HG03342 (cell line): ENCODE data around the gene CYB561D1.
A peak's percentile ranks its signal among the peaks of the same experiment; 100 is the strongest.

Experiments
- ATAC-seq: cut with Tn5 transposase; IDR thresholded peaks from one replicate; pipeline ENCODE4 v1.9.1; 2021; ENCODE audit warnings: mild to moderate bottlenecking, moderate library complexity; ENCODE audit not compliant: unreplicated experiment

Gene CYB561D1

DNA sequence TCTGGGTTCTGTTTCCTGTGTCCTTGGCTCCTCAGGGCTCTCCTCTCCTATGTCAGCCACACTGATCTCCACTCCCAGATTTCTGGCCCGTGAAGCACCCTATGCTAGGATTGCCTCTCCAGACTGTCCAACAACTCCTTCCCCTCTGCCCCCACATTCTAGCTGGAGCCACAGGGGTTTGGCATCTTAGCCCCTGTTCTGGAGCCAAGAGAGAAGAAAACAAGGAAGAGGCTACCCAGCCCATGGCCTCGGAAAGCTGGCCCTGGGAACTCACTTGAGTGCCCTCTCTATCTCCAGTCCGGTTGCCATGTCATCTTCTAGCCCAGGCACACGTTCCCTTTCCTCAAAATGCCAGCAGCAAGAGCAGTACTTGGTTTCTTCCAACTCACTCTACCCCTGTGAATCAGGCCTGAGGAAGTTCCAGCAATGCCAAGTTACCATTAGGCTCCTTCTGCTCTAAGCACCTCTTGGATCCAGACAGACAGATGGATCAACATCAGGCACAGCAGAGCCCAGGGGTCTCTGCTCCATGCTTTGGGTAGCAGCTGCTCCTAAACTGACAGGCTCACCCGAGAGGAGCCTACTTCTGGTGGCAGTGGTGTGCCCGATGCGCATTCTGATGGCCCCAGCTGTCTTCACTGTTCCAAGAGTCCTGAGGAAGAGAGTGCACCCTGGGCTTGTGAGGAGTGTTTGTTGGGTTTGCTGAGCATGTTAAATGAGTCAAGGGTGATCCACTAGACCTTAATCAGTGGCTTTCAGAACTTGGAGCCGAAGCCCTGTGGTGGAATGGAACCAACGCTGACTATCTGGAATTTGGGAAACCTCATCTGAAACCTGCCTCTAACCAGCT, 34.2 kb downstream of the CYB561D1 start:
- no peak for ATAC-seq

DNA sequence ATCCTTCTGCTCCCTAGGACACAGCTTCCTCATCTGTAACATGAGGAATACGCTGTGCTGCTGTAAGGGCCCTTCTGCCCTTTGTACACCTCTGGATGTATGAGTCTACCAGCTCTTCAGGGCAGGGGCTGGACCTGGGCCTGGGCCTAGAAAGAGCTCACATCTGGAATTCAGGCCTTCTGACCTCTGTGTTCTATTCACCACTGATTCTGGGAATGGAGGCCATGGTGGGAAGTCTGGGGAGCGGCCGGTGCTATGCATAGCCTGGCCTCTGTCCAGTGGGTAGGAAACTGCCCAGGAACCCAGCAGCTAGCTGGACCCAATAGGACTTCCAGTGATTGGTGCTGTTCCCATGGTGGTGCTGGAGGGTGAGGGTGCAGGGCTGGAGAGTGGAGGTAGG, 34.8 kb downstream of the CYB561D1 start:
- no peak for ATAC-seq

DNA sequence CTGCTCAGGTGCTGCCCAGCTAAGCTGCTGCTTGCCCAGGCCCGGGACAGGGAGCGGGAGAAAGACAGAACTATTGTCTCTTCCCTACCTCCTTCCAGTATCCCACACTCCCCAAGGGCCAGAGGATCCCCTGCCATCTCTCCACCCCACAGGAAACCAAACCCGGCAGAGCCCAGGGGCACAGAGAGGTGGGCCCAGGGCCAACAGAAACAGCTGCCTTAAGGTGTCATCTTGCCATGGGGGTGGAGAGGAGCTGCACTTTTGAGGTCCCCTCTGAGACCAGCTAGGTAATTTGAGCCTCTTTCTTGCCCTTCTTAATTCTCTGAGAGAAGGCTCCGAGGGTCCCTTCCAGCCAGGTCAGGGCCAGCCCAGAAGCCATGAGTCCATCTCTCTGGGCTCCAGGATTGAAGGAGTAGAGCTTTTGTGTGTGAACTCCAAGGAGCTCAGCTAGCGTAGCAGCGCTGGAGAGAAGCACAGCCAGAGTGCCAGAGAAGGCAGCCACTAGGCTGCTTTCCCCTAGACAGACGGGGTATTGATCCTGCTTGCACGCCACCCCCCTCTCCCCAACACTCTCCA, 36.1 kb downstream of the CYB561D1 start:
- ATAC-seq: no peak

DNA sequence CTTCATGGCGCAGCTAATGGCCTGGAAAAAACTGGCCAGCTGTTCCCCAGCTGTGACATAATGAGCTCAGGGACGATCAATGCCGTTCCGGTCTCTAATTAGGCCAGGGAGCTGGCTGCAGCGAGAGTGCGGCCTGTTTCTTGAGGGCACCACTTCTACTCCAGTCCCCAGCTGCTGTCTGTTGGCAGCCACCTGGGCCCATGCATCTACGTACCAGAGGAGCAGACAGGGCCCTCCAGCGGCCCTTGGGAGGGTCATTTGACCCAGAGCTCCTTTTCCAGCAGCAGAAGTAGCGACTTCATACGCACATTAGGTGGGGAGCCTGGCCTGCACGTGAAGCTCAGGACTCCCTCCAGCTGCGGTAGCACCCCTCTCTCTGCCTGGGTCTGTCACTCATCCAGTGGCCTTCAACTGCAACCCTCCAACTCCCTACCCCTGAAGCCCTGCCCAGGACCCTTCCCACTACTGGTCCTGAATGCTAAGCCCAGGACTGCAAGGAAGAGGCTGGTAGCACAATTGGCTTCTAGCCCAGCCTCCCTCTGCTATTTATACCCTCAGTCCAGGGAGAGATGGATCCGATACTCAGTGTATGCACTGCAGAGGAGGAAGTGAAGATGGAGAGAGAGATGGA, 36.7 kb downstream of the CYB561D1 start:
- no peak for ATAC-seq

DNA sequence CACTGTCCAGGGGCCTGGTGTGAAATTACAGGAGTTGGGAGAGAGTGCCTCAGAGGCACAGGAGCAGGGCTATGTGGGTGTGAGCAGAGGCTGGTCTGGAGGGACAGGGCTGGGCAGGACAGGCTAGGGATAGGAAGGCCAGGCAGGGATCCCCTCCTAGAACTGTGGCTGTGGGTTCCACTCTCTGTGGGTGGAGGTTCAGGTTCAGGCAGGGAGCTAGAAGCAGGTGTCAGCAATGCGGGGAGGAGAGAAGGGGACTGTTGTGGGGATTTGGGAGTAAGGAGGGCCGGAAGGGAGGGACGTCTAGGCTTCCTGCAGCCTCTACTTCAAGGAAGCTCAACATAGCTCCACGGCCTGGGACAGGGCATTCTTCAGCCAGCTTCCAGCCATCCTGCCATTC, 37.5 kb downstream of the CYB561D1 start:
- no peak for ATAC-seq

DNA sequence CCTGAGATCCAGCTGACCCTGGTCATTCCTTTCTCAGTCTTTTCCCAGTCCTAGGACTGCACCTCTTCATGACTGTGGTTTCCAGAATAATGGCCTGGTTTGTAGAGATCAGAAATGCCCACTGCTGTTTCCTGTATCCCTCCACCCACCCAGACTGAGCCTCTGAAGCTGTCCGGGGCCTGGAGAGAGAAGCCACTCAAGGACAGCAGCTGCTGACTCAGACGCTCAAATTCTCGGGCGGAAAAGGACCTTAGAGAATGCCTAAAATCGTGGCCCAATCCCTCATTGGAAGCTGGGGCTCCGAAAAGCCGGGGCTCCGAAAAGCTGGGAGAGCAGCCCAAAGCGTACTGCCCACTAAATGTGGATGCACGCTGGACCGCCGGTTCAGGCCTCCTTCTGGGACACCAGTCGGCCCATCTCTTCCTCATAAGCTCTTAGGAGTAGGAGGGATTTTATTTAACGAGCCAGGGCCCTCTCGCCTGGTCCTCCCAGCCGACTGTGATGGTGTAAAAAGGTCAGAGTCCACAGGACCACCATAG, 38.0 kb downstream of the CYB561D1 start:
- no peak for ATAC-seq

DNA sequence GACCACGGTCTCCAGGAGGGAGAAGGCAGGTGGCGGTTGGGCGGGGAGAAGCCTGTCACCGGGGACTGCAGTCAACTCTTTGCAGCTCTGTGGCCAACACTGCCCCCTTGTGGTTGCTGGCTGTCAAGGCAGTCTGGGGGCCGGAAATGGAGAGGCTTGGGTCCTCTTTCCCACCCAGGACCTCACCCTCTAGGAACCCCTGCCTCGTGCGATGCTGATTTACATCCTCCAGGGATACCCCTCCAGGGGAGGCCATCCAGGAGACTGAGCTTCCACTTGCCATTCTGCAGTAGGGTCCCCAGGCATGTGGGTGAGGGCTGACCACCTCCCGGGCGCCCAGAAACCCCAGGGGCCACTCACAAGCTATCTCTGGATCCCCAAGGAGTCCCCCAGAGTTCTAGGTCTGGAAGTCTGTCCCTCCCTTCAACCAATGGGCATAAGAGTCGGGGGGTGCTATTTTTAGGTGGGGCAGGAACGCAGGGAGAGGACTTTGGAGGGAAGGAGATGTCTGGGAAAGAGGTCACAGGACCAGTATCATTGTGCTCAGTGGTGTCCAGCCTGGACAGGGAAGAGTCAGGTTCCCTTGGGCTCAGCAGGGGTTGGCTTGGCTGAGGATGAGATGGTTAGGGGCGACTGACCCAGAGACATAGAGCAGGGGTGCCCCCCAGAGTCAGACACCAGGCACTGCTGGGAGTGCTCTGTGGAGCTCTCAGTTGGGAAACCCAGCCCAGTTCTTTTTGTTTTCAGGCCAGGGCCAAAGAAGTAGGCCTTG, 38.7 kb downstream of the CYB561D1 start:
- ATAC-seq: peak; percentile 78

DNA sequence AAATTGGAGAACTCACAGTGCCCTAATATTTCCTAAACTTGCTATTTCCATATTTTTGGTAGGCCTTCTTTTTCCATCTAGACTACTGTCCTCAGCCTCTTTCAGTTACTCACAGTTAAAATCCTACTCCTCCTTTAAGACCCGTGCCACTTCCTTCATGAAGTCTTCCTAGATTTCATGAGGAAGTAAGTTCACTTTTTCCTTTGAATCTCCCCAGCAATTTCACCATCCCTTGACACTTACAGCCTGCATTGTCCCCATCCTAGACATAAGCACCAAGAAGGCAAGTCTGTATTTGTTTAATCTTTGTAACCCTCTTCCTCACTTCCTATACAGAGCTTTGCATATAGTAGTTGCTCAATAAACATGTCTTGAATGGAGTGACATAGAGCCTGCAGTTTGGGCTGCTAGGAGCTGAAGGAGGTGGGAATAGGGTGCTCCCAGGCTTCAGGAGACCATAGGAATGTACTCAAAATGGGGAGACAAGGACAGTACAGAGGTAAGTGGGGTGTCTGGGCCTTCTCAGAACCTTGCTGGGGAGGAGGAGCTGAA, 40.5 kb downstream of the CYB561D1 start:
- no peak for ATAC-seq

DNA sequence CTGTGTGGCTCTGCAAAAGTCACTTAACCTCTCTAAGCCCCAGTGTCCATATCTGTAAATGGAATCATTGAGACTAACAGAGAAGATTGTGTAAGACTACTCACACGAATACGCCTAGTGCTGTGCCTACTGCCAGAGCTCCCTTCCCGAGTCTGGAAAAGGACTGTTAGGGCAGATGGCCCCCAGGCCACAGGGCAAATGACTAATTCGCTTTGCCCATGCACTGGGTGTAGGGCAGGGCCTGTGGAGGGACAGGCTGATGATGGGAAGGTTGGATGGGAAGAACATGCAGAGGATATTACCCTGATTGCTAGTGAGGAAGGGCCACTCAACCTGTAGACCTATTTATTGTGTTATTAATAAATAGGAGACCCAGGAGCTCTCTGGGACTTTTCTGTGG, 41.6 kb downstream of the CYB561D1 start:
- no peak for ATAC-seq

DNA sequence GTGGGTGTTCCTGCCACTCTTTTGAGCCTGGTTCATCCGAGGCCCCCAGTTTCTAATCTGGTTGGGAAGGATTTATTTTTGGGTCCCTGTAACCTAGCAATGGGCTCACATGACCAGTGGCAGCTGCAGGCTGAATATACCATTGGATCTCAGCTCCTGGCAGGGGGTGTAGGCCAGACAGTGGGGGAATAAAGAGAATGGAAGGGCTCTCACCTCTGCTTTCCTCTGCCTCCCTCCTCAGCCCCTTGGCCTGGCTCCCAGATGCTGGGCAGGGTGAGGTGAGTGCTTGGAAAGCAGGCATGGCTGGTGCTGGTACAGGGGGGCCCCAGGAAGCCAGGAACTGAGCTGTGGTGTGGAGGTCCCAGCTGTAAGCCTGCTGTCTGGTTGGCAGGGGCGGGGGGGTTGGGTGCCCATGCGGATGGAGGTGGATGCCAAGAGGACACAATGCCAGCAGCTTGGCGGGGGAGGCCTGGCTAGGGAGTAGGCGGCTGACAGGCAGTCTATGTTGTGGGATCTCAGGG, 42.1 kb downstream of the CYB561D1 start:
- ATAC-seq: no peak

DNA sequence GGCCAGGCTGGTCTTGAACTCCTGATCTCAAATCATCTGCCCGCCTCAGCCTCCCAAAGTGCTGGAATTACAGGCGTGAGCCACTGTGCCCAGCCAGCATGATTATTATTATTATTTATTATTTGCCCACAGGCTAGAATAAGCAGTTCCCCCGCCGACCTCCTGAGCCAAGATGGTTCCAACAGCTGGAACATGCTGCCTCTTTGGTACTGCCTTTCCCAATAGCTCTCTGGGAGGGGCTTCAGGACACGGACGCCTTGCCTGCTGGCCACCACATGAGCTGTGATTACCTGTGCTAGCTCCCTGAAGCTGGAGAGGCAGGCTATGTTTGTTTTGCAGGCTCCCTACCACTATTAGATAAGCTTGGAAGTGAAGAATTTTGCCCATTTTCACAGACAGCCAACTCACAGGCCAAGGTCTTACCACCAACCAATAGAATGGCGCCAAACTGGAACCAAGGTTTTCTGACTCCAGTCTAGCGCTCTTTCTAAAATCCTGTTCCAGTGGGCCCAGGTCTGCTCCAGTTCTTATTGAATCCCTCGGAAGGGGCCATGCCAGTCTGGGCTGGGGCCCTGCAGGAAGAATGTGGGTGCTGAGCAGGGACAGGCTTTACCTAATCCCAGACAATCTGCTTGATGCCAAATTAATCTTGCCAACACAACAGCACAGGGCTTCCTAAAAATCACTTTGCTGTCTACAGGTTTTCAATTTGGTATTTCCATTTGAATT, 43.7 kb downstream of the CYB561D1 start:
- ATAC-seq: no peak

DNA sequence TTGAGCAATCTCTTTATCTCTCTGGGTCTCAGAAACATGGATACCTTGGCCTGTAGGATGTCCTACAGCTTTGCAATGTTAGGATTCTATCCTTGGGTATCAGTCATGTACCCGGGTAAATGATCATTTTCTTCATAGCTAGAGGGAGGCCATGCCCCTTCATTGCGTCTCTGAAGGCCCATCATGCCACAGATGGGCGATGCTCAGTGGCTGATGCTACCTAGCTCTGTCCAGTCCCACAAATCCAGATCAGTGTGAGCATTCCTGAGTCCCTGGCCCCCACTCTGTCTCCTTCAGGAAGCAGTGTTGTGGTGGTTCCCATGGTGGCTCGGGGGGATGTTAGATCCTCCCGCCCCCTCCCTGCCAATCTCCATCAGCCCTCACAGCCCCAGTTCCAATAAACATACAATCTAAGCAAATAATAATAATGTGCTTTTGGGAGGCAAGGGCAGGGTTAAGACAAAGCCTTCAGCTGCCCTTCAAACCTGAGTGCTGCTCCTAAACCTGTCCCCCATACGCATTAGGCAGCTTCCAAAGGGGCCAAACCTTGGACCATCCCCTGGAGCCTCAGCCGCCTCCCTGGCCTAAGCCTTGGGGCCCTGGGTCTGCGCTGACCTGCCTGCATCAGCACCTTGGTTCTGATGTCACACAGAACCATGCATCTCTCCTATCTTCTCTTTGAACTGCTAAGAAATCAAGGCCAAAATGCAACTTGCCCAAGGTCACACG, 45.1 kb downstream of the CYB561D1 start:
- ATAC-seq: no peak

DNA sequence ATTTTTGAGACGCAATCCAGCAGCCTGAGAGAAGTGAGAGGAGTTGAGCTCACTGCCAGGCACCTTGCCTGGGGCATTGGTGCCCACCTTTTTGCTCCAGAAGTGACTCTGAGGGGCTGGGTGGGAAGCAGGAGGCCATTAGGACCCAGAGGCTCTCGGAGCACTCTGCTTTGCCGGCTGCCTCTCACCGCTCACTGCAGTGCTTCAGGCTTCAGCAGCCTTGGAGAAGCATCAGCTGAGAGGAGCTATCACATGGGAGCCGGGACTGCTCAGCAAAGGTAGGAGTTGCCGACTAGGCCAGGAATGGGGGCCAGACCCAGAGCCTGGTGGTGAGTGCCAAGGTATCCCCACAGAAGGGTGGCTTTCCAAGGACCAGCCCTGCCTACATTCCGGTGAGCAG, 45.8 kb downstream of the CYB561D1 start, which contains the start of gene GPR61:
GPR61 (plus strand) TSS at position 197 of the 400 bp plus-strand sequence. CDS start 3,151 bp downstream, outside the sequence.
- ATAC-seq: no peak

DNA sequence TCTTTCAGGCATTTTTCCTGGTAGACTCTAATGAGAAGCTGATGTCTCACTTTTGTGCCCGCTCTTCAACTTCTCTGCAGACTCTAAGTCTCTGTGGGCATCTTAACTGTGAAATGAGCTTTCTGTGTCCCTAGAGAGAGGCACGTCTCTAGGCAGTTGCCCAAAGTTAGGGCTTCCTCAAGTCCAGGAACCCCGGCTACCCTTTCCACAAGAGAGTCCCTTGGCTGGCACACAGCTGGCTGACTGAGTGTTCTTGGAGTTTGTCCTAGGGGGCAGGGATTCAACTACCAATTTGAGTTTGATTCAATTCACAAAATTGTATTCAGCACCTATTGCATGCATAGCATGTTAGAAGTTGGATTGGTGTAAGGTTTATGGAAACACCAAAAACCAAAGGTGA, 47.2 kb downstream of the CYB561D1 start:
- no peak for ATAC-seq

DNA sequence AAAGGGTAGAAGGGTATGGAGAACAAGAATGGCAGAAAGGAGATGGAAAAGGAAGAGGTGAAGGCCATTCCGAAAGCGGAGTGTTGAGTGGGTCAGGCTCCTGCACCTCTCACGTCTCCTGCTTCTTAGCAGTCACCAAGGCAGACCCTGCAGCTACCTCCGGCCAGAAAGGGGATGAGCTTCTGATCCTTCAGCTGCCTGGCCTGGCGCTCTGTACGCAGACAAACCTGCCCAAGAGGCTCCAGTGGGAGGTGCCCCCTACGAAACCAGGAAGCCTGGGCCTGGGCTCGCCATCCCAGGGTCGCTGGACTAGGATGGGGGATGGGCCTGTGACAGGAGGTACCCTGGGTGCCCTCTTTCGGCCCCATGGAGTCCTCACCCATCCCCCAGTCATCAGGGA, 48.8 kb downstream of the CYB561D1 start:
- no peak for ATAC-seq

DNA sequence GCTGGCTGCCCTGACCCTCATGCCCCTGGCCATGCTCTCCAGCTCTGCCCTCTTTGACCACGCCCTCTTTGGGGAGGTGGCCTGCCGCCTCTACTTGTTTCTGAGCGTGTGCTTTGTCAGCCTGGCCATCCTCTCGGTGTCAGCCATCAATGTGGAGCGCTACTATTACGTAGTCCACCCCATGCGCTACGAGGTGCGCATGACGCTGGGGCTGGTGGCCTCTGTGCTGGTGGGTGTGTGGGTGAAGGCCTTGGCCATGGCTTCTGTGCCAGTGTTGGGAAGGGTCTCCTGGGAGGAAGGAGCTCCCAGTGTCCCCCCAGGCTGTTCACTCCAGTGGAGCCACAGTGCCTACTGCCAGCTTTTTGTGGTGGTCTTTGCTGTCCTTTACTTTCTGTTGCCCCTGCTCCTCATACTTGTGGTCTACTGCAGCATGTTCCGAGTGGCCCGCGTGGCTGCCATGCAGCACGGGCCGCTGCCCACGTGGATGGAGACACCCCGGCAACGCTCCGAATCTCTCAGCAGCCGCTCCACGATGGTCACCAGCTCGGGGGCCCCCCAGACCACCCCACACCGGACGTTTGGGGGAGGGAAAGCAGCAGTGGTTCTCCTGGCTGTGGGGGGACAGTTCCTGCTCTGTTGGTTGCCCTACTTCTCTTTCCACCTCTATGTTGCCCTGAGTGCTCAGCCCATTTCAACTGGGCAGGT, 49.5 kb downstream of the CYB561D1 start:
- no peak for ATAC-seq

DNA sequence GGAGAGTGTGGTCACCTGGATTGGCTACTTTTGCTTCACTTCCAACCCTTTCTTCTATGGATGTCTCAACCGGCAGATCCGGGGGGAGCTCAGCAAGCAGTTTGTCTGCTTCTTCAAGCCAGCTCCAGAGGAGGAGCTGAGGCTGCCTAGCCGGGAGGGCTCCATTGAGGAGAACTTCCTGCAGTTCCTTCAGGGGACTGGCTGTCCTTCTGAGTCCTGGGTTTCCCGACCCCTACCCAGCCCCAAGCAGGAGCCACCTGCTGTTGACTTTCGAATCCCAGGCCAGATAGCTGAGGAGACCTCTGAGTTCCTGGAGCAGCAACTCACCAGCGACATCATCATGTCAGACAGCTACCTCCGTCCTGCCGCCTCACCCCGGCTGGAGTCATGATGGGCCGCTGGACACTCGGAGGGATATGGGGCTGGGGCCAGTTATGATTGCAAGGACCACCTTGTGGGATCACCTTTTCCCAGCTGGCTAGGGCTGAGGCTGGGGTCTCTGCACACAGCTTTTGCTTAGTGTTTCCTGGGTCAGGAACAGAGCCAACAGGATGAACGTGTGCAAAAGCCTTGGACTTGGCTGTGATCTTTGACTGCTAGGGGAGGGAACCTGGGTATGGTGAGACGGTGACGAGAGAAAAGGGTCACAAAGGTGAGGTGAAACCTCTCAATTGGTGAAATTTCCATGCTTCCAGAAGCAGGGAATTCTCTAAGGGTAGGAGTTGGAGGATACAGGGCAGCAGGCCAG, 50.3 kb downstream of the CYB561D1 start:
- ATAC-seq: no peak
